HCEC 1CT (cell line): ENCODE measurements around the gene ELK3.
"Not testable (repeated sequence)": the region's sequence is repeated elsewhere in the genome, so short reads cannot be mapped to it uniquely, and the experiment has no call there.

Experiments
- DNase-seq: peaks from one replicate; pipeline ENCODE4 v3.0.0-alpha.2; 2017

ELK3 gene

DNA sequence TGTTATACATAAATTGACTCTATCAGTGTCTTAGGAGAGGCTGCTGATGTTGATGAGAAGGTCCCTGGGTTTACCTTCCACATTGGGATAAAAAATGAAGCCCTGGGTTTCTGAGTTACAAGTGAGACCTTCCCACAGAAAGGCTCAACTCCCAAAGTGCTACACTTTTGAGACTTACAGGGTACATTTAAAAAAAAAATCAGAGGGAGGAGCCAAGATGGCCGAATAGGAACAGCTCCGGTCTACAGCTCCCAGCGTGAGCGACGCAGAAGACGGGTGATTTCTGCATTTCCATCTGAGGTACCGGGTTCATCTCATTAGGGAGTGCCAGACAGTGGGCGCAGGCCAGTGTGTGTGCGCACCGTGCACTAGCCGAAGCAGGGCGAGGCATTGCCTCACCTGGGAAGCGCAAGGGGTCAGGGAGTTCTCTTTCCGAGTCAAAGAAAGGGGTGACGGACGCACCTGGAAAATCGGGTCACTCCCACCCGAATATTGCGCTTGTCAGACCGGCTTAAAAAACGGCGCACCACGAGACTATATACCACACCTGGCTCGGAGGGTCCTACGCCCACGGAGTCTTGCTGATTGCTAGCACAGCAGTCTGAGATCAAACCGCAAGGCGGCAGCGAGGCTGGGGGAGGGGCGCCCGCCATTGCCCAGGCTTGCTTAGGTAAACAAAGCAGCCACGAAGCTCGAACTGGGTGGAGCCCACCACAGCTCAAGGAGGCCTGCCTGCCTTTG, 121.7 kb downstream of the ELK3 start:
- not testable (repeated sequence) for DNase-seq

DNA sequence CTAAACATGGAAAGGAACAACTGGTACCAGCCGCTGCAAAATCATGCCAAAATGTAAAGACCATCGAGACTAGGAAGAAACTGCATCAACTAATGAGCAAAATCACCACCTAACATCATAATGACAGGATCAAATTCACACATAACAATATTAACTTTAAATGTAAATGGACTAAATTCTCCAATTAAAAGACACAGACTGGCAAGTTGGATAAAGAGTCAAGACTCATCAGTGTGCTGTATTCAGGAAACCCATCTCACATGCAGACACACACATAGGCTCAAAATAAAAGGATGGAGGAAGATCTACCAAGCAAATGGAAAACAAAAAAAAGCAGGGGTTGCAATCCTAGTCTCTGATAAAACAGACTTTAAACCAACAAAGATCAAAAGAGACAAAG, 123.6 kb downstream of the ELK3 start:
- DNase-seq, result not testable (repeated sequence)
